GM18511 (cell line): ENCODE data around the gene NUP62.
"Not testable (repeated sequence)": the region's sequence is repeated elsewhere in the genome, so short reads cannot be mapped to it uniquely, and the experiment has no call there.

Experiments
- ATAC-seq: cut with Tn5 transposase; IDR thresholded peaks from one replicate; pipeline ENCODE4 v1.9.1; 2021; ENCODE audit warnings: mild to moderate bottlenecking, moderate library complexity; ENCODE audit not compliant: unreplicated experiment

The NUP62 gene

DNA sequence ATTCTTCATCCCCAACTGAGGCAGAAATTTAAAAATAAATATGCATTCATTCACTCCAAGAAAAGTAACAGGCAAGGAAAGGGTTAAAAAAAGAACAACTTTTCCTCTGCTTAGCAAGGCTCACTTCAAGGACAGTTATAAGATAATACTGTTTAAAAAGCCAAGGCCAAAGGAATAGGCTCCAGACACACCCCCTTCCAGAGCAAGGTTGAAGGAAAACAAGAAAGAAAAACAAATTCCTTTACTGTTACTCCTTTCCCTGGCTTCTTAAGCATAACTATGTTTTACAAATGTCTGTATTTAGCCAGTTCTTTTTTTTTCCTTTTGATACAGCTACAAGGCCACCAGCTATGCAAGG lies 23.2 kb upstream of the NUP62 start:
- no peak for ATAC-seq

DNA sequence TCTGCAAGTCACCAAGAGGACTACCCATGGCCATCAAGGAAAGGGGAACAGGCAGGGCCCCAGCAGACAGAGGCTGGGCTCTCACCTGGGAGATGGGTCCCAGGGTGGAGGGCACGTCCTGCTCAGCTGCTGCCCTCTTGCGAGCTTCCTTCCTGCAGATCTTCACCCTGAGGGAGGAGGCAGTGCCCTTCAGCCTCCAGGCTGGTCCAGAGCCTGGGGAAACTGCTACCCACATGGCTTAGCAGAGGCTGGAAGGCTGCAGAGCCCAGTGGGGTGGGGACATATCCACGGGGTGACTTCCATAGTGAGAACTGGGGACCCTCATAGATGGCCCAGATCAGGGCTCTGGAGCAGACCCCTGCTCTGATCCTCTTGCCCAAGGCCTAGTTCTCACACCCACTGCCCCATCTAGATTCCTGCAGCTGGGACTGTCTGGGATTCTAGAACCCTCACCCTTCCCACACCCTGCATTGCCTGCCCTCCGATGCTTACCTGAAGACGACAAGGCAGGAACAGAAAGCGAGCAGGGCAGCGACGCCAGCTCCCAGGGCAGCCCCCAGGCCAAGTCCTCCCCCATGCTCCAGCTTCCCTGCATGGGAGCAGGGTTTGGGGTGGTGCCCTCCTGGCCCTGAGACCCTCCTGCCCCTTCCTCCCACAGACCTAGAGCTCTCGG lies 22.6 kb upstream of the NUP62 start:
- no peak for ATAC-seq

DNA sequence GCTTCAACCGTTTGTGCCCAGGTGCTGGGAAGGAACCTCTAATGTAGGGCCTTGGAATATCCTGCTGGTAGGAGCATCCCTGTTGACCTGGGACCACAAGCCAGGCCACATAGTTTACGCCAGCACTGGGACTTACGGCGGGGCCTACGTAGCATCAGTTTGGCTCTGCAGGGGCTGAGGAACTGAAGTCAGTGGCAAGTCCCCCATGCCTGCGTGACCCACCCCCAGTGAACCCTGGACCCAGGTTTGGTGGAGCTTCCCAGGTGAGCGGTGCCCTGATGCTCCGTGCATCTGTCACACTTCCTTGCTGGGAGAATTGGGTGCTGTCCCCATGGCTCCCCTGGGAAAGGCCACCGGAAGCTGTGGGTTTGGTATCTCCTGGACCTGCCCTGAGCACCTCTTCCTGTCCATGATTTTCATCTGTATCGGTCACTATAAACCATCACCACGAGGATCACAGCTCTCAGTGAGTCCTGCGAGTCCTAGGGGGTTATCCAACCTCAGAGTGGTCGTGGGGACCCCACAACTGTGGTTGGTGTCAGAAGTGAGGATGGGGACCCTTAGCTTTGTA lies 21.7 kb upstream of the NUP62 start:
- no peak for ATAC-seq

DNA sequence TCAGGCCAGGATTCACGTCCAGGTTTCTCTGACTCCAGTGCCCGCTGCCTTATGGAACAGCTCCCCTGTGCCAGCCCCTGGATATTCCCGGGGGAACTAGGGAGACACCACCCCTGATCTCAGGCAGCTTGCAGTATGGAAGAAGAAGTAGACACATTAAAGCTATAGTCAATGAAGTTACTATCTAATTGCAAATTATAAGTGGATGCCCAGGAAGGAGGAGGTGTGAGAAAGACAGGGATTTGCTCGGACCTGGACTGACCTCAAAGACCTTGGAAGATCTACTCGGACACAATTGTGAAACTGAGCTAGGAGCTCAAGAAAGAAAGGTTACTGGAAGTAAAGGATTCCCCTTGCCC lies 21.3 kb upstream of the NUP62 start:
- no peak for ATAC-seq

DNA sequence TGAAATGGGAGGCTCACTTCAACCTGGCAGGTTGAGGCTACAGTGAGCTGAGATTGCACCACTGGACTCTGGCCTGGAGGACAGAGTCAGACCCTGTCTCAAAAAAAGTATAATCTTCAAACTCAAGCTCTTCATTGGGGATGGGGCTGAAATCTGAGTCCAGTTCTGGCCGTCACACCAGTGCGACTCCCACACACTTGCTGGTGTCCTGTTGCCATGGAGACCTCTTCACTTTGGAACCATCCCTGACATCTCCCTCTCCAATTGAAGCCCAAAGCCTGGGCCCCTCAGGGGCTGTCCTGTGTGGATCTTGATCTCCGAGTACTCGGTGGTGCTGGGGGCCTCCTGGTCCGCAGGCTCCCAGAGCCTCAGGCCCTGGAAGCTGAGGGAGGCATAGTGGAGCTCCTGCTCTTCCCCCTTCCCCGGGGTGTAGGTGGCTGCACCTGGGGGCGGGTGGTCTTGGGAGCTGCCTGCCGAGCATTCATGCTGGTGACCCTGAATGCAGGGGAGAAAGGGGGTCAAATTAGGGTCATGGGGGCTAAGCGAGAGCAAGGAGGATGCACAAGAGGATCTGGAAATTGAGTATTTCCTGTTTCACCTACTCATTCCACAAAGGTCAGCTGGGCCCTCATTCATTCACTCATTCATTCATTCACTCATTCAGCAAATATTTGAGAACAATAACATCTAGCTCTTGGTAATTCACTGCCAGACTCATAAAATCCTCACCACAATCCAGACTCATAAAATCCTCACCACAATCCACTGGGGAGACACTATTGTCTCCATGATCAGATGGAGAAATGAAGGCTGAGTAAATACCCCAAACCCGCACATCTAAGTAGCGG lies 20.7 kb upstream of the NUP62 start:
- no peak for ATAC-seq

DNA sequence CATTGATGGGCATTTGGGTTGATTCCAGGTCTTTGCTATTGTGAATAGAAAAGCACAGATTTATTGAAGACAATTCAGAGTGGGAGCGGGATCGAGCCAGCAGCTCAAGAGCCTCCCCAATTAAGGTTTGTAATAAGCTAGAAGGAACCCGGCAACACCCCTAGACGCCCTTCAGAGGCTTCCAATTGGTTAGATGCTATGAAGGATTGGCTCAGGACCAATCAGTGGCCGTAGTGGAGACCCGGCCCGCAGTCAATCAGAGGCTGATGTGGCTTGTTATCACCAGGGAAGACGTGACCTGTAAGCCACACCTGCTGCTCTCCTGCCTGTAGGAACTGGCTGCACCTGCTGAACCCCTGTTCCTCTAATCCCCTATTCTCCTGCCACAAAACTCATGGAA lies 17.1 kb upstream of the NUP62 start:
- no peak for ATAC-seq

DNA sequence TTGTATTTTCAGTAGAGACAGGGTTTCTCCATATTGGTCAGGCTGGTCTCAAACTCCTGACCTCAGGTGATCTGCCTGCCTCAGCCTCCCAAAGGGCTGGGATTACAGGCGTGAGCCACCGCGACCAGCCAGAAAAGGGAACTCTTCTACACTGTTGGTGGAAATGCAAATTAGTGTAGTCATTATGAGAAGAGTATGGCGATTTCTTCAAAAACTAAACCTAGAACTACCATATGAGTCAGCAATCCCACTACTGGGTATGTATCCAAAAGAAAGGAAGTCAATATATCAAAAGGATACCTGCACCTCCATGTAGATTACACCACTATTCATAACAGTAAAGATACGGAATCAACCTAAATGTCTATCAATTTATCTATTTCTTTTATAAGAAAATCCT lies 15.3 kb upstream of the NUP62 start:
- not testable (repeated sequence) for ATAC-seq

DNA sequence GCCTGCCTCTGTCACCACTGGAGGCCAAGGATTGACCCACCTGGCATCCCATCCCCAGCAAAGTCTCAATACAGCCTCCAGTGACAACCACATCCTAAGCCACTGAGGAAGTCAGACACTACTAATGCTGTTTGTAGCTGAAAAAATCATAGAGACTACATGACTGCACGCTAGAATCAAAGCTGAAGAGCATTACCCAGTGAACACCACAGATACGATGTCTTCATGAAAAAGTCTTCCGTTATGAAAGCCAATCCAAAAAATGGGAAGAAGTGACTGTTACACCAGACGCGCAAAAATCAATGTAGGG lies 11.1 kb upstream of the NUP62 start:
- no peak for ATAC-seq

DNA sequence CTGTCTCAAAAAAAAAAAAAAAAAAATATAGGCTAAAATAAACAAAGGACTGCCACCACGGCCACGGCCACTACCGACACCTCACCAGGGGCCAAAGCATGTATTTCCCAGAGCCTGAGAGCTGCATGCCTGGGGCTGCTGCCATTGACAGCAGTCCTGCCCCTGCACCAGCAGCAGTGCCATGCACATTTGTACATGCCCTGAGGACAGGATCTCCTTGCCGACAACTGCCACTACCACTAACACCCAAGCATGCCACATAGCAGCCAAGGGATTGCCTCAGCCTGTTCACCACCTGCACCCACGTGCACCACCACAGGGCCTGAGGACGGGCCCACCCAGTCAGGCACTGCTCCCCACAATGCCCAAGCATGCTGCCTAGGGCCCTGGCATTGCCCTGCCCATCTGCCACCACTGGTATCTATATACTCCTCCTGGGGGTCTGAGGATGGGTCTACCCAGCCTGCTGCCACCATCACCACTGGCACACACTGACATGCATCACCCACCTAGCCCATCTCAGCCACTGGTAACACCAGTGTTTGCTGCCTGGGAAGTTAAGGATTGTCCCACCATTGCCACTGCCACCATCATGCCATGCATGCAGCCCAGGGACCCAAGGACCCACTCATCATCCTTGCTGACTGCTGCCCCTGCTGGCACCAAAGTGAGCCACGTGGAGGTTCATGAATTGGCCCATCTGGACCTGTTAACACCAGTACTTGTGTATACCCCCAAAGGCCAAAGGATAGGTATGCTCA lies 10.6 kb upstream of the NUP62 start:
- no peak for ATAC-seq

DNA sequence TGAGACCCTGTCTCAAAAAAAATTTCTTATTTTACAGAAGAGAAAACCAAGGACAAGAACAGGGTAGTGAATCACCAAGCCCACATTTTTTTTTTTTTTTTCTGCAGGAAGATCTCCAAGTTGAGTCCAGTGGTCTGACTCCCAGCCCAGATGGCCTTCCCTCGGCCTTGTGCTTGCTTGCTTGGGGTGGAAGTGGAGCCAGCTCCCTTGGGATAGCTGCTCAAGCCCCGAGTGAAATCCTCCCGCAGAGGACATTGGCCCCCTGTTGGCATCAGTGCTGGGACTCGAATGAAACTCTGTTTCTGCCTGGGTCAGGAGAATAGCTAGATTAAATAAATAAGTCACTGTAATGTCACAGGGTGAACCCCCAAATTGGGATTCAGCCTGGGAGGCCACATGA lies 9.4 kb upstream of the NUP62 start:
- ATAC-seq: no peak

DNA sequence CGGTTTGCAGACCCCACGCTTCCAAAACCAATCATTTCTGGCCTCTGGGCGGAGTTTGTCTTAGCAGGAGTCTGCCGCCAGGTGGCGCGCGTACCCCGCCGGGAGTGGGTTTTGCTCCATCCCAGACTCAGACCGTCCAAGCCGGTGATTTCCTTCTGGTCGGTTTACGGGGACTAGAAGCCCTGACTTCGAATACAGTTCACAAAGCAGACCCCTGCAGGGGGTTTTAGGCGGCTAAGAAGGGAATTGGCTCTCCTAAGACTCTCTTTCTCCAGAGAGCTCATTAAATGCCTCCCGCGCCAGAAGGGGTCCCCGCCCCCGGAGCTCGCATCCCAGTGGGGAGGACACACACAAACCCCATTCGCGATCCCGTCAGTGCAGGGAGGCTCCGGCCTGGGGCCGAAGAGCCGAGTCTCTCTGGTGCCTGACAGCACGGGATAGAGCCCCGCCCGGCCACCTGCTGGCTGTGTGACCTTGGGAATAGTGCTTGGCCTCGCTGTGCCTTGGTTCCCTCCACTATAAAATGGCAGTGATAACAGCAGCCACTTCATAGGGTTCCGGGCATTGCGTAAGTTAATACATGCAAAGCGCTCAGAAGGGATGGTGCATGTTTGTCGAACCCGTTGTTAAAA lies 8.6 kb upstream of the NUP62 start:
- no peak for ATAC-seq

DNA sequence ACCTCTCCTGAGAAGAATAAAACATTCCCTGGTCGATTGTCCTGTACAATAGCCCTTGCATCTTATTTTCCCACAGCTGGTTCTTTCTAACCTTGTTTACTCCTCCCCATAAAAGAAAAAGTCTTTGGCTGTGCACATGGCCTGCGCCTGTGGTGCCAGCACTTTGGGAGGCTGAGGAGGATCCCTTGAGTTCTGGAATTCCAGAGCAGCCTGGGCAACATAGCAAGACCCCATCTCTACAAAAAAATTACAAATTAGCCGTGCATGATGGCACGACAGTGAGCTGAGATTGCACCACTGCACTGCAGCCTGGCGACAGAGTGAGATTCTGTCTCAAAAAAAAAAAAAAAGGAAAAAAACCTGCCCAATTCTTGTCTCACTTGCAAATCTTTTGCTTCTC lies 7.2 kb upstream of the NUP62 start:
- no peak for ATAC-seq

DNA sequence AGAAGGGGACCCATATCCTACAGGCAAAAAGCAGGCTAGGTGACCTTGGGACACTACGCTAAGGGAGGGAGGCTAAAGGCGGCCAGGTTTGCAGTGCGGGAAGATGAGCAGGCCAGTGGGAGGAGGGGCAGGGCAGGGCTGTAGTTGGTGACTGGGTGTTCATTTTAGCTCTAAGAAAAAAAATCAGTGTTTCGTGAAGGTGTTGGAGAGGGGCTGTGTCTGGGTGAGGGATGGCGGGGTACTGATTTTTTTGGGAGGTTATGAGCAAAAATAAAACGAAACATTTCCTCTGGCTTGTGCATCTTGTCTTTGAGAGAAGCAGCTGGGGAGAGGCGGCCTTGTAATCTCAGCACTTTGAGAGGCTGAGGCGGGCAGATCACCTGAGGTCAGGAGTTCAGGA lies 4.3 kb upstream of the NUP62 start:
- ATAC-seq: no peak

DNA sequence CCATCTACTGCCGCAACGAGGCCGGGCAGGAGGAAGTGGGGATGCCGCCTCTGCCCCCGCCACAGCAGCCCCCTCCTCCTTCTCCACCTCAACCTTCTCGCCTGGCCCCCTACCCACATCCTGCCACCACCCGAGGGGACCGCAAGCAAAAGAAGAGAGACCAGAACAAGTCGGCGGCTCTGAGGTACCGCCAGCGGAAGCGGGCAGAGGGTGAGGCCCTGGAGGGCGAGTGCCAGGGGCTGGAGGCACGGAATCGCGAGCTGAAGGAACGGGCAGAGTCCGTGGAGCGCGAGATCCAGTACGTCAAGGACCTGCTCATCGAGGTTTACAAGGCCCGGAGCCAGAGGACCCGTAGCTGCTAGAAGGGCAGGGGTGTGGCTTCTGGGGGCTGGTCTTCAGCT lies 3.4 kb upstream of the NUP62 start:
- no peak for ATAC-seq

DNA sequence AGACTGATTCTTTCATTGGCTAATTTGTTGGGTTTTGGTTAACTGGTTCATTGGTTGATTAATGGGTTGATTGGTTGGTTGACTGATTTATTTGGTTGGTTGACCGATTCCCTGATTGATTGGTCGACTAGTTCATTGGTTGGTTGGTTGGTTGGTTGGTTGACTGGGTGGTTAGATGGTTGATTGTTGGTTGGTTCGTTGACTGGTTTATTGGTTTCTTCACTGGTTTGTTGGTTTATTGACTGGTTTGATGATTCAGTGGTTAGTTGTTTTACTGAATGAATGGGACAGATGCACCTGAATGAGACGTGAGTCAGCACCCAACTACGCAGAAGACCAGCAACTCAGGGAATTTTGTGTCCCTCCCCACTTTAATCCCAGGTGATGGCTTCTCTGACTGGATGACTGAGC lies 2.7 kb upstream of the NUP62 start:
- ATAC-seq: no peak

DNA sequence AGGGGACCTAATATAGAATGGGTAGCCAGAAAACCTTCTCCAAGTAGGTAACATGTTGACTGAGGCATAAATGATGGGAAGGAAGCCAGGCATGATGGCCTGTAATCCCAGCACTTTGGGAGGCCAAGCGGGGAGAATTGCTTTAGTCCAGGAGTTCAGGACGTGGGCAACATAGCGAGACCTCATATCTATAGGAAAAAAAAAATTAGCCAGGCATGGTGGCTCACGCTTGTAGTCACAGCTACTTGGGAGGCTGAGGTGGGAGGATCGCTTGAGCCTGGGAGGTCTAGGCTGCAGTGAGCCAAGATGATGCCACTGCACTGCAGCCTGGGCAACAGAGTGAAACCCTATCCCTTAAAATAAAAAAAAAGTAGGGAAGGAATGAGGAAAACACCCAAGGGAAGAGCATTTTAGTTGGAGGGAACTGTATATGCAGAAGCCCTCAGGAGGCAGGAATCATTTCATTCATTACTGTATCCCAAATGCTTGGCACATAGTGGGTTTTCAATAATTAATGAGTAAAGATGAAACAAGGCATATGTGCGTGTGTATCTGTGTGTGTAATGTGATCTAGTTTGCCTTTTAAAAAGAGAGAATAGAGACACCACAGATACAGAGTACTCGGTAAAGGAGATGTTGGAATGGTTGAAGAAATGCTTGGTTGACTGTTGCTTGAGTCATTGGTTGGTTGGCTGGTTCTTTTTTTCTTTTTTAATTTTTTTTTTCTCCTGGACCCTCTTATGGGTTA lies 2.2 kb upstream of the NUP62 start:
- ATAC-seq: no peak

DNA sequence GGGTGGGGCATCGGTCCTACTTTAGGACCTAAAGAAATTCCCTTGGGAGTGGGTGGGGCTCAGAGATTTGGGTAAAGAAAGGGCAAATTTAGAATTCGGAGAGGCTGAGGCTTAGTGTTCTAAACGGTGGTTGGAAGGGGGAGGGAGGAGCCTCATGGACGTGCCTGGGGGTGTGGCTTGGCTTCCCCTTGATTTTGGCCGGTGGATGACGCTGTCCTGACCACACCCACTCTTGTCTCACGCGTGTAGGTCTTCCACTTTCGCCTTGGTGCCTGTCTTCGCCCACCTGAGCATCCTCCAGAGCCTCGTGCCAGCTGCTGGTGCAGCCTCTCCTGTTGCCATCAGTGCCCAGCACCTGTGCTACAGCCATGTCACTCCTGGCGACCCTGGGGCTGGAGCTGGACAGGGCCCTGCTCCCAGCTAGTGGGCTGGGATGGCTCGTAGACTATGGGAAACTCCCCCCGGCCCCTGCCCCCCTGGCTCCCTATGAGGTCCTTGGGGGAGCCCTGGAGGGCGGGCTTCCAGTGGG lies 1.2 kb upstream of the NUP62 start:
- ATAC-seq: no peak

DNA sequence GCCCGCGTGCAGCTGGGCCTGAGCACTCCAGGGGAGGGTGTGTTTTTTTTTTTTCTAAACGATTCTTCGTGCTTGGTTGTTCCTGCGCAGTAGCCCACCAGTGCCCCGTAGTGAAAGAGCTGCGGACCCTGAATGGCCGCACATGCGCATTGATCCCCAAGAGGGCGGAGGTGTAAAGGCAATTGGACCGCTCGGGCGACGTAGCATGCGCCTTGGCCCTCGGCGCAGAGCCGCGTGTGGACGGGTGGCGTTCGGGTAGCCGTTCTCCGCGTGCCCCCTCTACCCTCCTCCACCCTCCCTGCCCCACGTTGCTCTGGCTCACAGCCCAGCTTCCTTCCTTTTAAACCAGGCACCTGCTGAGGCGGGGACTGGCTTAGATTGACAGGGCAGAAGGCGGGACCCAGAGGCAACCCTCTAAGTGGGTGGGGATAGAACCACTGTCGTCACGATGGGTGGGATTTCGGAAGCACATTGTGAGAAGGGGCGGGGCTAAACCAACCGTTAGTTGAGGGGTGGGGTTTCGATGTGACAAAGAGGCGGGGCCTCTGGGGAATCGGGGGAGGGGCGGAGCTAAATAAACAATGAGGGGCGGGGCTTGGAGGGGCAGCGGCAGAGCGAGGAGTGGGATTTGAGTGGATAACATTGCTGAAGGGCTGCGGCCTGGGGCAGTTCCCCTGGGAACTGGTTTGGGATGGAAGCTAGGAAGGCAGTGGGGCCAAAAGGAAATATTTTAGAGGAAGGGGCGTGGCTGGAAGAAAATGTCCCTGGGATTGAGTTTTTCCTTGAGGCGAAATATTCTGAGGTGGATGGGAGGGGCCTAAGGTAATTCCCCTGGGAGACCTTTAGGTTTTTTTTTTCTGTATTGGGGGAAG lies 543 bp upstream of the NUP62 start:
- peak; percentile 62 for ATAC-seq

DNA sequence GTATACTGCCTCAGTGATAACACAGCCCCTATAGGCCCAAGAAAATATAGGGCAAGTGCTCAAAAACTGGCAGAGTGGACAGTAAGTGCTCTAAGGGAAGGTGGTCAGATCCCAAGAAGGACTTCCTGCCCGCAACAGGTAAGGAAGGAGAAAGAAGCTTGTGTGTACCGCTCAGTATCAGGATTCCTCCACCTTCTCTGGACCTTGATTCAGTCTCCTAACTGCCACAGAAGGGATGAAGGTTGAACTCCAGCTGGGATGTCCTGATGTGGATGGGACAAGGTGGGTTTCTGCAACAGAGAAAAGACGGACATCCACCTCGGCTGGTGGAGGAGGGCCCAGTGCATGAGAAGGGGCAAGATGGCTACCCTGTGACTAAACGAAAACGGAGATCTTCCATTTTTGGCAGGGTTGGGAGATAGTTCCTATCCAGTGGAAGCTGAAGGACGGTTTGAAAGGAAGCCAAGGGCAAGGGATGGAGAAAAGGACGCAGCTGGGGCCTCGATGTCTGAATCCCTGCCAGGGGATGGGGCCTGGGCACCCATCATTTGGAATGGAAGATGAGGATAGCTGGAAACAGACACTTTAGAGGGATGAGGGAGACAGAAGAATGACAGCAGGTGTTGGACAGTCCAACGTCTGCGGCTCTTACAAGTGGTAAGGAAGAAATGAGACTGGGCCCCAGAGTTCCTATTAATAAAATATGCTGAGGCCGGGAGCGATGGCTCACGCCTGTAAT lies 1.6 kb downstream of the NUP62 start:
- ATAC-seq: no peak
